Measurements from ENCODE around the gene SVBP.

DNA sequence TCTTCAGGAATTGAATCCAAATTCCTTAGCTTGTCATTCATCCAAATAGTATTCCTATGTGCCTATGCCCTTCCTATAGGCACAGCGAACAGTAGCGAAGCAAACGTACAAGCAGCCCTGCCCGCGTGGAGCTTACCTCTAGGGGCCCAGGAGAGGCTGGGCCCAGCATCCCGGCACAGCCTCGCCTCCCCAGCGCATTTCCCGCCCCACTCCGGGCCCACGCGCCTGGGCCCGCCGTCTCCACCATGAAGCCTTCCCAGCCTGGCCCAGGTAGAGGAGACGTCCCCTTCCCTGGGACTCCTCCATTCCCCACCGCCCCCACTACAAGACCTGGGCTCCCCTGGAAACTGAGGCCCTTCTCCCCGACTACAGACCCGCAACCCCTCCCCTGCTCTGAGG, 32.7 kb downstream of the SVBP start:
- TF ChIP-seq GATA3 (IDR thresholded peaks at IDR 0.05; ENCODE audit: low read depth, low read length) = no peak
- TF ChIP-seq GATA2 (IDR thresholded peaks at IDR 0.05; ENCODE audit: low read depth, low read length) = no peak
